HepG2 (cell line): ENCODE results near the gene KPNA4. TPM values are rescaled to one million over a fixed set of nuclear protein-coding genes. Genes with fewer than 3 reads are reported as not detected.

Source experiments
- ATAC-seq: fragments of 200-7000 bp; cut with Tn5 transposase; 3 replicates; pipeline ENCODE4 v1.9.1; 2020; ENCODE audit warnings: mild to moderate bottlenecking, moderate library complexity
- BruUV-seq: library from RNA; stranded (reverse); fragments of 400-500 nt; replicated peaks from 2 replicates; lab custom pipeline; 2021; lab: Mats Ljungman, UMichigan
- CTCF ChIA-PET: fragments of 300-600 bp; formaldehyde crosslinking; extraction: SDS; loops from one replicate; lab custom pipeline; 2021; ENCODE audit warnings: low total read pairs, inconsistent platforms, low intra/inter-chr PET ratio; lab: Yijun Ruan, JAX
- POLR2A ChIA-PET: fragments of 350-600 bp; sonication (Branson Sonifier 250); formaldehyde crosslinking; loops from one replicate; lab custom pipeline; 2020; ENCODE audit warnings: antibody characterized with exemption, inconsistent platforms; lab: Yijun Ruan, JAX
- DNase-seq: peaks from one replicate; pipeline ENCODE4 v3.0.0-alpha.2; 2015; ENCODE audit warnings: low spot score
- FAIRE-seq: peaks from 3 replicates; lab custom pipeline; 2011; peaks lifted over from hg19 to GRCh38; lab: Jason Lieb, UNC
- H2AFZ ChIP-seq: one replicate; pipeline ENCODE4 v1.6.1; 2011; ENCODE audit warnings: low read length, inconsistent platforms
- H3K27ac ChIP-seq: fragments of 300-600 bp; 3 replicates; pipeline ENCODE4 v1.8.0; 2011; ENCODE audit warnings: mixed run types, mild to moderate bottlenecking, mixed read lengths, low read length, inconsistent platforms; ENCODE audit not compliant: insufficient read depth; ENCODE audit errors: extremely low read length
- H3K27me3 ChIP-seq, 2 experiments: fragments of 200-600 bp in 1 of 2; 2 replicates in 1 of 2; 3 replicates in 1 of 2; pipeline versions ENCODE4 v1.6.0 to v1.8.0; 2011; ENCODE audit warnings: low read length in 2 of 2, mild to moderate bottlenecking in 2 of 2, moderate library complexity in 2 of 2, inconsistent platforms in 1 of 2; ENCODE audit not compliant: insufficient read depth in 2 of 2, control insufficient read depth in 1 of 2
- H3K36me3 ChIP-seq, 2 experiments: fragments of 200-600 bp in 1 of 2; replicated peaks in 1 of 2; 2 replicates in 1 of 2; 3 replicates in 1 of 2; pipeline versions ENCODE4 v1.5.1 to v1.8.0; 2011; ENCODE audit warnings: low read length in 2 of 2, inconsistent platforms in 1 of 2; ENCODE audit not compliant: insufficient read depth in 2 of 2, control insufficient read depth in 1 of 2
- H3K4me1 ChIP-seq: 2 replicates; pipeline ENCODE4 v1.5.1; 2012; ENCODE audit warnings: low read length, inconsistent platforms; ENCODE audit not compliant: insufficient read depth
- H3K4me2 ChIP-seq: 2 replicates; pipeline ENCODE4 v1.6.0; 2011; ENCODE audit warnings: low read depth, low read length, inconsistent platforms
- H3K4me3 ChIP-seq, 3 experiments: fragments of 200-600 bp in 1 of 3; sonication (generic), shearing (Covaris generic) in 1 of 3; replicated peaks in 1 of 3; 2 replicates each; pipeline ENCODE4 v1.5.1; 2011 to 2016; ENCODE audit warnings: low read length in 3 of 3, inconsistent platforms in 2 of 3, low read depth in 2 of 3, mild to moderate bottlenecking in 2 of 3, control low read depth in 1 of 3, mixed read lengths in 1 of 3; ENCODE audit not compliant: insufficient read depth in 1 of 3
- H3K79me2 ChIP-seq: one replicate; pipeline ENCODE4 v1.6.1; 2011; ENCODE audit warnings: low read length, inconsistent platforms; ENCODE audit not compliant: insufficient read depth
- H3K9ac ChIP-seq: 2 replicates; pipeline ENCODE4 v1.6.0; 2011; ENCODE audit warnings: mild to moderate bottlenecking, low read depth, low read length, inconsistent platforms; ENCODE audit not compliant: insufficient read depth
- H3K9me3 ChIP-seq: 2 replicates; pipeline ENCODE4 v1.5.1; 2012; ENCODE audit warnings: mild to moderate bottlenecking, low read length
- H4K20me1 ChIP-seq: 2 replicates; pipeline ENCODE4 v1.6.0; 2011; ENCODE audit warnings: inconsistent platforms, mild to moderate bottlenecking, low read length, moderate library complexity; ENCODE audit not compliant: insufficient read depth
- ASH2L ChIP-seq: fragments of 300-600, 200-600 bp; sonication (generic); IDR thresholded peaks from 2 replicates; pipeline ENCODE4 v1.7.0; 2017; ENCODE audit warnings: low read depth, mild to moderate bottlenecking, moderate library complexity, mixed read lengths, low read length; ENCODE audit not compliant: insufficient read length
- CCDC6 ChIP-seq: sonication (generic); formaldehyde crosslinking; IDR thresholded peaks from 2 replicates; pipeline ENCODE4 v1.8.1; 2022; ENCODE audit warnings: mild to moderate bottlenecking, missing genetic modification reagents, moderate library complexity
- GATAD2A ChIP-seq: IDR thresholded peaks from 2 replicates; pipeline ENCODE4 v1.6.1; 2016
- HNRNPLL ChIP-seq: fragments of 200-400 bp; formaldehyde crosslinking; IDR thresholded peaks from 2 replicates; pipeline ENCODE4 v1.6.1; 2017; ENCODE audit warnings: mild to moderate bottlenecking, low read depth, low read length; ENCODE audit not compliant: poor library complexity, severe bottlenecking
- SOX6 ChIP-seq, 2 experiments: fragments of 450-650 bp in 1 of 2; sonication (generic) in 1 of 2; formaldehyde crosslinking in 1 of 2; IDR thresholded peaks; 2 replicates each; pipeline versions ENCODE4 v1.4.0 to v1.6.1; 2017 to 2020; ENCODE audit warnings: antibody characterized with exemption in 1 of 2, mild to moderate bottlenecking in 1 of 2, missing genetic modification reagents in 1 of 2
- ZNF451 ChIP-seq: sonication (generic); formaldehyde crosslinking; IDR thresholded peaks from 2 replicates; pipeline ENCODE4 v1.5.0; 2020; ENCODE audit warnings: mild to moderate bottlenecking, missing genetic modification reagents
- WGBS: methylation state at CpG from one replicate; pipeline ENCODE4 v1.1.6; 2017; ENCODE audit warnings: low lambda C conversion rate; 5-methylcytosine and 5-hydroxymethylcytosine counted together
- in situ Hi-C: cut with HindIII; loops from 2 replicates; pipeline ENCODE4 v1.10.0; 2017; ENCODE audit warnings: low pct_unique_long_range_greater_than_20kb; ENCODE audit not compliant: extremely low pct_ligation_motif_present
- intact Hi-C: fragments of 100-400 bp; cut with micrococcal nuclease; formaldehyde crosslinking; loops from one replicate; pipeline ENCODE4 v1.10.0; 2022; ENCODE audit not compliant: unreplicated experiment
- polyA plus RNA-seq, 8 experiments: library from polyadenylated mRNA; depleted of rRNA in 3 of 8; stranded (reverse) in 7 of 8; unstranded in 1 of 8; fragments of >200 nt; fragmentation: Illumina TruSeq in 4 of 8; extraction: Trizol in 4 of 8; gene quantifications; 2 replicates each; pipeline versions ENCODE4 v1.2.1 to v1.2.3, GENCODE V29; 2011 to 2016; ENCODE audit warnings: low read depth in 4 of 8, missing spikeins in 1 of 8, mixed read lengths in 1 of 8; ENCODE audit not compliant: insufficient read depth in 1 of 8
- total RNA-seq, 5 experiments: library from RNA; depleted of rRNA; stranded (reverse); fragments of >200 nt; fragmentation: Illumina TruSeq; extraction: Trizol; gene quantifications; 2 replicates each; pipeline ENCODE4 v1.2.3, GENCODE V29; 2016; ENCODE audit warnings: low read depth in 1 of 5
- TF ChIP-seq, protein P1 (sequence below): sonication (generic); formaldehyde crosslinking; IDR thresholded peaks from 2 replicates; pipeline ENCODE4 v1.4.0; 2020; ENCODE audit warnings: missing genetic modification reagents, low read depth, mild to moderate bottlenecking, borderline replicate concordance

KPNA4 gene
- total and polyA plus RNA-seq, 2 of the 13 experiments (the other 11 are each of a cell fraction or from before 2014, with no cell fraction given), result 9.9 to 27.9 TPM

GRCh38 chr3:160564258-160564911 is 986 bp downstream of the KPNA4 start:
- in situ Hi-C loops (no loop called here), intact Hi-C loops (loop anchor here (5.0 to 10.0 kb wide), 3 partner anchors 57 to 860 kb away; partner anchors contain the start of gene NMD3)
- peak overlapping the region; percentile 84 for H3K4me2 ChIP-seq
- no peak for FAIRE-seq
- H3K4me3 ChIP-seq, result peak overlapping the region; percentile 79 to 89 (median 86)
- H3K9me3 ChIP-seq, result no peaks in the 10 kb centered on the region
- 0% methylated on average over 10 of the region's 34 CpGs for WGBS
- H3K27ac ChIP-seq, result peak overlapping the region; percentile 67
- H4K20me1 ChIP-seq, result peaks cover 24% of the 10 kb centered on the region
- peaks cover 52% of the 10 kb centered on the region for H3K79me2 ChIP-seq
- TSS peak; percentile 43 for BruUV-seq
- no peaks in the 10 kb centered on the region; a peak in 1 of 5 replicates for H3K36me3 ChIP-seq
- ChIA-PET POLR2A (no interaction called here), CTCF (no interaction called here)
- TF ChIP-seq ZNF451 (CRISPR knock-in tag) (0 out of 2 replicates have a peak, but pooled peaks have one; percentile 5), CCDC6 (CRISPR knock-in tag) (0 out of 2 replicates have a peak, but pooled peaks have one; percentile 24), ASH2L (peak; percentile 35), HNRNPLL (peak; percentile 25), GATAD2A (CRISPR knock-in tag) (no peak), SOX6 (IDR thresholded peaks at IDR 0.05) (no peak), SOX6 (CRISPR knock-in tag; IDR thresholded peaks at IDR 0.05) (0 out of 2 replicates have a peak, but pooled peaks have one; percentile 14)
- TF ChIP-seq, protein P1, sequence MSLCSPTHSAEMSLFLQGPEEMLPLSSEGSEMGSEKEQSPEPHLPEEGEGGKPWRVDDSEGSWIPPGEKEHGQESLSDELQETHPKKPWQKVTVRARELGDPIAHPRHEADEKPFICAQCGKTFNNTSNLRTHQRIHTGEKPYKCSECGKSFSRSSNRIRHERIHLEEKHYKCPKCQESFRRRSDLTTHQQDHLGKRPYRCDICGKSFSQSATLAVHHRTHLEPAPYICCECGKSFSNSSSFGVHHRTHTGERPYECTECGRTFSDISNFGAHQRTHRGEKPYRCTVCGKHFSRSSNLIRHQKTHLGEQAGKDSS, result no peak
- peaks cover 55% of the 10 kb centered on the region for H3K4me1 ChIP-seq
- no peak for ATAC-seq
- no peak overlapping the region for H2AFZ ChIP-seq
- H3K9ac ChIP-seq, result peak overlapping the region; percentile 89
- peak; percentile 10 for DNase-seq
- no peaks in the 10 kb centered on the region; a peak in 1 of 5 replicates for H3K27me3 ChIP-seq
